GM04504 (cell line): ENCODE data around the gene KRTAP4-11.
"Not testable (repeated sequence)": the region's sequence is repeated elsewhere in the genome, so short reads cannot be mapped to it uniquely, and the experiment has no call there.

ENCODE experiments used
- DNase-seq: peaks from one replicate; pipeline ENCODE4 v3.0.0-alpha.2; 2012; ENCODE audit warnings: low read depth

KRTAP4-11 gene

GRCh38 chr17:41117846-41118386 lies at the start of gene KRTAP4-11:
Gene KRTAP4-11, minus strand, starts transcription at chr17:41118373. Its CDS starts 58 bp downstream, at chr17:41118315.
- DNase-seq, result not testable (repeated sequence)

DNA sequence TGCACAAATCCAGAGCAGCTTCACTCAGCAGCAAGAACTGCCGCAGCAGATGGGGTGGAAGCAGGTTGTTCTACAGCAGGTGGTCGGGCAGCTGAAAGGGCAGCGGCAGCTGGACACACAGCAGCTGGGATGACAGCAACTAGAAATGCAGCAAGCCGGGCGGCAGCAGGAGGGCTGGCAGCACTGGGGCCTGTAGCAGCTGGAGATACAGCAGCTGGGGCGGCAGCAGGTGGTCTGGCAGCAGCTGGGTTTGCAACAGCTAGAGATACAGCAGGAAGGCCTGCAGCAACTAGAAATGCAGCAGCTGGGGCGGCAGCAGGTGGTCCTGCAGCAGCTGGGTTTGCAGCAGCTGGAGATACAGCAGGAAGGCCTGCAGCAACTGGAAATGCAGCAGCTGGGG lies 49.4 kb upstream of the KRTAP4-11 start:
- DNase-seq, result no peak

DNA sequence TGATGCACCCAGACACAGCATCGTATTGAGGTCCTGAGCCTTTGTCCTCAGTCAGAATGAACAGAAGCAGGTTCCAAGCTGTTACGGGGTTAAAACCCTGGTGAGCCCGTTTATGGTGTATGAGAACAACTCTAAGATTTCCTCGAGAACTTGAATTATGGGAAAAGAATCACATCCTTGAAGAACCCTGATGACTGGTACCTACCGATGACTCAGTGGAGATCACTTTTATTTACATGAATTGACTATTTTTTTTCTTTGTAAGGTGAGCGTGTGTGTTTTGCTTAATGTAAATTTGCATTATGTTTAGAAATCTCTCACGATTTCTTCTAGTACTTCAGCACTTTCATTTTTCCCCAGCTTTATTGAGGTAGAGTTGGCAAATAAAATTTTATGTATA lies 45.7 kb upstream of the KRTAP4-11 start:
- no peak for DNase-seq

DNA sequence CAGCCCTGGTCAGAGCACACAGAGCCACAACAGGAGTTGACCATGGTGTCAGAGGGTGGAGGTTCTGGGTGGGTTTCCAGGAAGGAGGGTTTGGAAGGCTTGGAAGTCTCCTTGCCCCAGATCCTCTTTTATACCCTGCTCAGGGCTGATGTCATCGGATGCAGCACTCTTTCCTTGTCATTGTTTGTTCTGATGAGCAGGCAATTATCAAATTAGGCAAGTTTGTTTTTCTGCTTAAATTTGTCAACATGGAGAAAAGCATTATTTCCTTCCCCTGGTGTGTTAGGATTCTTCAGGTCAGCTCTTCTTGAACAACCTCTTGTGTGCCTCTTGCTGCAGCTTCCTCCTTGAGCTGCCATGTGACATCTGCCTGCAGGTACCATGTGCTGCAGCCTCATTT lies 42.5 kb upstream of the KRTAP4-11 start, which contains the start of gene KRTAP4-4:
Gene KRTAP4-4 (minus strand): TSS at position 101 of the 400 bp plus-strand sequence. CDS start 57 bp downstream, at position 44.
- no peak for DNase-seq

- DNase-seq, result not testable (repeated sequence)
These were observed 42.0 kb upstream of the KRTAP4-11 start for GRCh38 chr17:41160190-41160589.

- no peak for DNase-seq
These were observed 35.7 kb upstream of the KRTAP4-11 start for GRCh38 chr17:41153856-41154255.

DNA sequence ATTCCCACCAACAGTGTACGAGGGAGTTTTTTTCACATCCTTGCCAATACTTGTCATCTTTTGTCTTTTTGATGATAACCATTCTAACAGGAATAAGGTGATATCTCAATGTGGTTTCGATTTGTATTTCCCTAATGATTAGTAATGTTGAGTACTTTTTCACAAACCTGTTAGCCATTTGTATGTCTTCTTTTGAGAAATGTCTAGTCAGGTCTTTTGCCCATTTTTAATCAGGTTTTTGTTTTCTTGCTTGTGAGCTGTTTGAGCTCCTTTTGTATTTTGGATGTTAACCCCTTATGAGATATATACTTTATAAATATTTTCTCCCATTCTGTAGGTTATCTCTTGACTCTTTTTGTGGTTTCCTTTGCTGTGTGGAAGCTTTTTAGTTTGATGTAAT lies 33.4 kb upstream of the KRTAP4-11 start:
- DNase-seq, result no peak

DNA sequence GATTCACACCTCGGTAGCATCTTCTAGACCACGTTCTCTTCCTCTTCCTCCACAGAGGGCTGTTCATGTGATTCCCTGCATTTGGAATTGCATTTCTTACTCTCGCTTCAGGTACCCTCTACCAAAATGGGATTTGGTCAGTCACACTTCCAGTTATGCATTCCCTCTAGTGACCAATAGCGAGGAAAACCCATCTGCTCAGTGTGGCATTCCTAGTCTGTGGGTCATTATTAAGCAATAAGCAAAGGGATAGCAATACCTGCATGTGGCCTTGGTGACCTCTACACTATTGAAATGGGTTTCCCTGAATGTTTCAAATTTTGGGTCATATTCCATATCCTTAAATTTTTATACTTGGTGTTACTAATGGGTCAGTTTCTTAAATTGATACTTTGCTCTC lies 31.9 kb upstream of the KRTAP4-11 start:
- no peak for DNase-seq

- DNase-seq, result no peak
These were observed 31.4 kb upstream of the KRTAP4-11 start, which contains the start of gene KRTAP4-5 for GRCh38 chr17:41149652-41149985. Gene KRTAP4-5, minus strand, starts transcription at chr17:41149825. Its CDS starts 58 bp downstream, at chr17:41149767.

DNA sequence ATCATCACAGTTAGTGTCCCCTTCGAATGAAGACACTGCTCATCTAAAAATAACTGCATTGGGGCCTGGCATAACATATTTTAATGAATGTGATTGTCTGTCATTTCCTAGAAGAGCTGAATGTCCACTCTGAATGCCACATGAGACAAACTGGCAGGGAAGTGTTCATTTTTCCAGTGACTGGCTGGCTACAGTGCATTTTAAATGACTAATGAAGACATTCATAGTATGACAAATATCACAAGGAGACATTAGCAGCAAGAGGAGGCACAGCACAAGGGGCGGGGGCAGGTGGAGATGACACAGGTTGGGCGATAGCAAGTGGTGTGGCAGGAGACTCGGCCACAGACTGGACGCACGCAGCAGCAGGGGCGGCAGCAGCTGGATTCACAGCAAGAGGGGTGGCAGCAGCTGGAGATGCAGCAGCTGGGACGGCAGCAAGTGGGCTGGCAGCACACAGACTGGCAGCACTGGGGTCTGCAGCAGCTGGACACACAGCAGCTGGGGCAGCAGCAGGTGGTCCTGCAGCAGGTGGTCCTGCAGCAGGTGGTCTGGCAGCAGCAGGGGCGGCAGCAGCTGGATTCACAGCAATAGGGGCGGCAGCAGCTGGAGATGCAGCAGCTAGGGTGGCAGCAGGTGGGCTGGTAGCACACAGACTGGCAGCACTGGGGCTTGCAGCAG lies 30.9 kb upstream of the KRTAP4-11 start:
- not testable (repeated sequence) for DNase-seq

DNA sequence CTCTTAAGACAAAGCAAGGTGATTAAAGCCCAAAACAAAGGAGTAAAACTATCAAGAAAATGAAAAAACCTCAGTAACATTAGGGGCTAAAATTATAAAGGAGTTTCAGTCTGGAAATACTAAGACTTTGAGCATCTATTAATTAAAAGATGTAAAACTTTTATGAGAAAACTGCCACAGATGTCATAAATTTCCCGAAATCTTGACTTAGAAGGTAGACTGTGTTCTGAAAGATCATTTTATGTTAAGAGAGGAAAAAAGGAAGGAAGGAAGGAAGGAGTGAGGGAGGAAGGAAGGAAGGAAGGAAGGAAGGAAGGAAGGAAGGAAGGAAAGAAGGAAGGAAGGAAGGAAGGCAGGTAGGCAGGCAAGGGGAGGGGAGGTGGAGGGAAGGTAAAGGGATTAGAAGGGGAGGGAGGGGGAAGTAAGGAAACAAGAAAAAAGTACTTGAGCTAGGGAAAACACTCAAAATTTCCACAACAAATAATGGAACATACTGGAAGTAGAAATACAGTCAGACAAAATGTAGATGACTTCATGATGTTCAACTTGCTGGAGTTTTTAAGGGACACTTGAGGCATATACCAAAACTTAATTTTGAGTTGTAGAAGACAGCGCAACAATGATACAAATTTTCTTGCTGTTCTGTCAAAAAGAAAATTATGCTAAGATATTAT lies 29.5 kb upstream of the KRTAP4-11 start:
- DNase-seq, result no peak

DNA sequence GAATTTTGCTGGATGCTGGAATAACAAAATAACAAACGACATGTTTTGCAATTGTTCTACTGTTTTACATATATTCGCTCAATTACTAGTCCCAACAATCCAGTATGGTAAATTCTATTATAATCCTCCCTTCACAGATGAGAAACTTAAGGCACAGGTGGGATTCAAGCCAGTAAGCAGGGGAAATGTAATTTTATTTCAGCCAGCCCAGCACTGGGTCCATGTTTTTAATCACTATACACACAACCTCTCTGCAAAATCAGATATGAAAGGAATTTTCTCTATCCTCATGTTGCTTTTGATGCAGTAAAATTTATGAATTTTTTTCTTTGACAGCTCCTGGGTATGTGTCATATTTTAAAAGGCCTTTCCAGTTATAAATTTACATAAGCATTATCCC lies 27.1 kb upstream of the KRTAP4-11 start:
- no peak for DNase-seq

GRCh38 chr17:41144846-41145245 lies 26.7 kb upstream of the KRTAP4-11 start:
- no peak for DNase-seq

DNA sequence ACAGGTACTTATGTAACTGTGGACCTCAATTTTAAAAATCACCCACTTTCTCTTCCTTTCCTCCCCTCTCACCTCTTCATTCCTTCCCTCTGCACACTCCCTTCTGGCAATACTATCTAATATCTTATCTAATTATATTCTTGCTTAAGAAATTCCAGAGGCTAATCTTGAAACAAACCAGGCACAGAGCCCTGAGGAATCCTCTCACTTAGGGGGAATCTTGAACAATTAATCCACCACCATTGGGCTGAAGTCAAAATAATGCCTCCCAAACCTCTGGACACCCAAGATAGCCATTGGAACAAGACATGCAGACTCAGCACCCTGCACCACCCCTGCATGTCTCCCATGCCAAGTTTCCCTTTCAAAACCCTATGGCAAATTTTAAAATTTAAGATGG lies 23.2 kb upstream of the KRTAP4-11 start:
- DNase-seq, result no peak

DNA sequence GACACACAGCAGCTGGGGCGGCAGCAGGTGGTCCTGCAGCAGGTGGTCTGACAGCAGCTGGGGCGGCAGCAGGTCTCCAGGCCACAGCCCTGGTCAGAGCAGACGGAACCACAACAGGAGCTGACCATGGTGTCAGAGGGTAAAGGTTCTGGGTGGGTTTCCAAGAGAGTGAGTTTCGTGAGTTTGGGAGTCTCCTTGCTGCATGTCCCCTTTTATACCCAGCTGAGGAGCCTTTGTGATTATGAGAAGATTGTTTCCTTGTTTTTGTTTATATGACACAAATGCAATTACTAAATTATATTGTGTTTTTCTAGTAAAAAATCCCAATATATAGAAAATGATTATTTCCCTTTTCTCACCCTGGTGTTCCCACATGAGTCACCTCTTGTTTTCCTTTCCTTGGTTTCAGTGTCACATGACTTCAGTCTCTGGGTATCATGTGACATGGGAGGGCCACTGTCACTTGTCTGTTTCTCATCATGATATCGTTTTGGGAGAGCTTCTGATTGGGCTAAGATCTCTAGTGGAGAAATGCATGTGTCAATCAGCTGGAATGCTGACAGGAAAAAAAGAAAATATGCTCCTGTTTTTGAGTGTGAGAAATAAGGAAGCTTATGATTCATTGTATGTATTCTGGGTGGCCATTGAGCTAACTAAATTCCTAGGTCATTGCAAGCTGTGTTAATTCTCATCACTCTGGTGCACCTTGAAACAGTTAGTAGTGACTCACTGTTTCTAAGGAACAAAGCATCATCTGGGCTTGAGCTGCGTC lies 22.4 kb upstream of the KRTAP4-11 start, which contains the start of gene KRTAP4-6:
Gene KRTAP4-6 (minus strand): TSS at position 185 of the 772 bp plus-strand sequence. CDS start 57 bp downstream, at position 128.
- peak; percentile 86 for DNase-seq

GRCh38 chr17:41139865-41140264 lies 21.7 kb upstream of the KRTAP4-11 start:
- not testable (repeated sequence) for DNase-seq

DNA sequence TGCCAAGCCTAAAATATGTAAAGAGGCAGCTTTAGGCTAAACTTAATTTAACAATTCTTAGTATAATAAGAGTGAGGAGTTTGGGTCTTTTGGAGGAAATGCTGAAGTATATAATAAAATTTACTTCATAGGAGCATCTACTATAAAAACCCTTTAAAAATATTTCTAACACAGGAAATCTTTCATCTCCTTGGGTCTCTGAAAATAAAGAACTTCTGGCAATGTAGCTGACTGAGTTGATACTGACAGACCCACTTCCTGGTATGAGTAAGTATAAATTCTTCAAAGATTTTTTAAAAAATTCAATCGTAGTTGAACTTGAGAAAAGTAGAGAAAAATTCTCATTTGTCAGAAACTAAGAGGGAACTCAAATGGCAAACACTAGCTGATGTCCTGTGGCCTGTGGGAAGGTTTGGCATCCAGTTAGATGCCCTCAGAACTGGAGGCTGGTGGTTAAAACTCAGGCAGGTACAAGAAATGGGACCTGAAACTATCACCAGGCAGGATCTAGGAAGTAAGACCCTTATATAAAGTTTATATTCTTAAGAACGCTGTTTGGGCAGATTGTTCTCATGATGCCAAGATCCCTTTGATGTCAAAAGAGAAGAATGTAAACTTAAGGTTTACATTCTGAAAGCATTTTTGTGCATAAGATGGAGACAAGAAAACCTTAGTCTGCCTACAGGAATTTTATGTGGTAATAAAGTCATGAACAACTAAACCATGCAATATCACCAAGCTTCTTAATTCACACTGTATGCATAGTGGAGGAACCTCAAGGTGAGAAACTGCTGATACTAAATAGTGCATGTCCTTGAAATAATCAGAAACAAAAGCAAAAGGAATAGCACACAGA lies 15.9 kb upstream of the KRTAP4-11 start:
- no peak for DNase-seq

GRCh38 chr17:41131979-41132378 lies 13.8 kb upstream of the KRTAP4-11 start:
- DNase-seq, result no peak

GRCh38 chr17:41127371-41127770 lies 9.2 kb upstream of the KRTAP4-11 start:
- no peak for DNase-seq

DNA sequence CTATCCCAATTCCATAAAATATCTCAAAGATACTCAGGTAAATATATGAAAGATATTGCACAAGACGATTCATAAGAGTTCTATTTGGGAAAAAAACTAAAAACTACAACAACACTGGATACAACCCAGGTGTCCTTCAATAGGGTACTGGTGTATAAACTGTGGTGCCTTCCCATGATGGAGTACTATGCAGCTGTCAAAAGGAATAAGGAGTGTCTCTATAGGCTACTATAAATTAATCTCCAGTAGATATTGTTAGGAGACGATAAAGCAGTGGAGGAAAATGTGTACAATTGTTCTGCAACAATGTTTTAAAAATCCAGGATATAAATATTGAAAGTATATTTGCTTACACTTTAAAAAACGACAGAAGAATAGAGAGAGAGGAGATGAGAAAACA lies 8.2 kb upstream of the KRTAP4-11 start:
- DNase-seq, result no peak

DNA sequence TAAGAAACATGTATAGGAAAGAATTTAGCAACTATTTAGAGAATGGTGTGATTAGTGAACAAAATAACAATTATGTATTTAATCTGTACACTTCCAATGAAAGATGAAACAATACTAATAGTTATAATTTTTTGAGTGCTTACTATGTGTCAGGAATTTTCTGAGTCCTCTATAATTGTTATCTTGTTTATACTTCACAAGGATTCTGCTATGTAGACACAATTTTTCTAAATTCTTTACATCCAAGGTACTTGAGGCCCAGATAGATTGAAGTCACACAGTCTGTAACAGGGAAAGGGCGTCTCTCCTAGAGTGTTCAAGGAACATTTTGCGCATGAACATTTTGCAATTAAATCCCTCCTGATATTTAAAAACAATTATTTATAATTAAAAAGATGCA lies 6.9 kb upstream of the KRTAP4-11 start:
- DNase-seq, result no peak
